Spleen (tissue), 7 donors: ENCODE measurements around the gene ZC3H7B.

Experiments used
- CTCF ChIP-seq, 11 experiments: fragments of 200-600 bp in 7 of 11; fragments of 450-650 bp in 4 of 11; sonication (generic) in 4 of 11; IDR thresholded peaks in 8 of 11; conservative IDR thresholded peaks in 3 of 11; 1 replicate in 7 of 11; 2 replicates in 4 of 11; pipeline versions ENCODE4 v1.4.0 to v1.8.0; 2016 to 2021; ENCODE audit warnings: antibody characterized with exemption in 11 of 11, inconsistent platforms in 4 of 11, mild to moderate bottlenecking in 1 of 11
- POLR2A ChIP-seq, 3 donors: fragments of 450-650 bp; IDR thresholded peaks; one replicate each; pipeline ENCODE4 v1.5.1; 2017; ENCODE audit warnings: antibody characterized with exemption in 3 of 3, mild to moderate bottlenecking in 1 of 3
- POLR2AphosphoS5 ChIP-seq, 3 donors: sonication (generic); formaldehyde crosslinking; IDR thresholded peaks; one replicate each; pipeline ENCODE4 v1.5.1; 2017; ENCODE audit warnings: antibody characterized with exemption in 3 of 3
- donor health status: DM: no; HTN: no; CAD: no; lungs with moderate emphysema.
- donor health status: DM: no; HTN: no; CAD: no.
- donor health status: DM: no; HTN: no; CAD: no.

DNA sequence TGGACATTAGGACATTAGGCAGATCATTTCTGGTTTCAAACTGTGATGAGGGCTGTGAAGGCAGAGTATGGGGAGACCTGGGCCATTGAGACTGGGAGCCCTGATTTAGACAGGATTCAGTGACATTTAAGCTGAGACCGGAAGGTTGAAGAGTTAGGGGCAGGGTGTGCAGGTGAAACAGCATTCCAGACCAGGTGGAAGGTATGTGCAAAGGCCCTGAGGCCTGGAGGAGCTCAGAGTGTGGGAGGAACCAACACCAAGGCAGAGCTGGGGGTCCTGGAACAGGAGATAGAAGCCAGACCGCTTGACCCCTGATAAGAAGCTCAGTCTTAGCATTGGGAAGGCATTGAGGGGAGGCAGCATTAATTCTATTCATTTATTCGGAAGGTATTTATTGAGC, 32.5 kb downstream of the ZC3H7B start:
- TF ChIP-seq CTCF (IDR thresholded peaks at IDR 0.05 in 8 of 11, conservative IDR thresholded peaks at IDR 0.05 in 3 of 11) (no peak), POLR2AphosphoS5 (IDR thresholded peaks at IDR 0.05) (no peak), POLR2A (IDR thresholded peaks at IDR 0.05) (no peak)
